Measurements from ENCODE around the gene CD40LG. TPM values are rescaled to one million over a fixed set of nuclear protein-coding genes. Genes with fewer than 3 reads are reported as not detected.

CD40LG gene
- not detected for total RNA-seq

GRCh38 chrX:136647677-136648360 lies at the start of gene CD40LG:
TSS of gene CD40LG (plus strand) at chrX:136648158. CDS start at chrX:136648249, 91 bp downstream.
- TF ChIP-seq, protein P1, sequence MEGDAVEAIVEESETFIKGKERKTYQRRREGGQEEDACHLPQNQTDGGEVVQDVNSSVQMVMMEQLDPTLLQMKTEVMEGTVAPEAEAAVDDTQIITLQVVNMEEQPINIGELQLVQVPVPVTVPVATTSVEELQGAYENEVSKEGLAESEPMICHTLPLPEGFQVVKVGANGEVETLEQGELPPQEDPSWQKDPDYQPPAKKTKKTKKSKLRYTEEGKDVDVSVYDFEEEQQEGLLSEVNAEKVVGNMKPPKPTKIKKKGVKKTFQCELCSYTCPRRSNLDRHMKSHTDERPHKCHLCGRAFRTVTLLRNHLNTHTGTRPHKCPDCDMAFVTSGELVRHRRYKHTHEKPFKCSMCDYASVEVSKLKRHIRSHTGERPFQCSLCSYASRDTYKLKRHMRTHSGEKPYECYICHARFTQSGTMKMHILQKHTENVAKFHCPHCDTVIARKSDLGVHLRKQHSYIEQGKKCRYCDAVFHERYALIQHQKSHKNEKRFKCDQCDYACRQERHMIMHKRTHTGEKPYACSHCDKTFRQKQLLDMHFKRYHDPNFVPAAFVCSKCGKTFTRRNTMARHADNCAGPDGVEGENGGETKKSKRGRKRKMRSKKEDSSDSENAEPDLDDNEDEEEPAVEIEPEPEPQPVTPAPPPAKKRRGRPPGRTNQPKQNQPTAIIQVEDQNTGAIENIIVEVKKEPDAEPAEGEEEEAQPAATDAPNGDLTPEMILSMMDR (IDR thresholded peaks at IDR 0.05): no peak
- no peak for TF ChIP-seq POLR2A (IDR thresholded peaks at IDR 0.05)
- no peak within 1 kb of the TSS for H3K4me3 ChIP-seq (replicated peaks in 1 of 3)
- no peaks in the 10 kb centered on the region for H3K27me3 ChIP-seq
- no peaks in the 10 kb centered on the region for H3K9me3 ChIP-seq
- no peak within 1 kb of the TSS for H3K27ac ChIP-seq
- 91 to 93% methylated on average over 10 of the region's 10 CpGs for WGBS, 2 donors
- H3K4me1 ChIP-seq: no peaks in the 10 kb centered on the region
- no peak for DNase-seq
- no peaks in the 10 kb centered on the region for H3K36me3 ChIP-seq
- intact Hi-C loops (cut with DNase I): no loop called here

DNA sequence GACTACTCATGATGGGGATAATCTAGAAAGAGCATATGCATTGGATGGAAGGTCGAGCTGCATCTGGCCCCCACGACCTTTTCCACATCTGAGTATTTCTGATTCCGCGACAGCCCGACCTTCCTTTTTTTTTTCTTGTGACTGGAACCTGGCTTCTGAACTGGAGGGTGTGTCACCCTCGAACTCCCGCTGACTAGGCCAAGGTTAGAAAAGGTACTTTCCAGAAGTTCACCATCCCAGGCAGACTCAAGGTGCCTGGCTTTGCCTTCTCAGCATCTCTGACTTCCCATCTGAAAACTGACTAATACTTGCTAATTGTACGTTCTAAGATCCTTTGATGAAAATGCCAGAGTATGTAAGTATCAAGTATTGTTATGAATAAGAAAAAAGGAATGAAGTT lies 49.3 kb upstream of the CD40LG start:
- WGBS, 2 donors: 78 to 79% methylated on average over 8 of the region's 8 CpGs

GRCh38 chrX:136600059-136600458 lies 47.9 kb upstream of the CD40LG start:
- Histone ChIP-seq H3K27me3 (no peaks in the 10 kb centered on the region), H3K4me3 (replicated peaks in 1 of 3) (no peak overlapping the region), H3K36me3 (no peaks in the 10 kb centered on the region), H3K9me3 (no peaks in the 10 kb centered on the region), H3K27ac (no peak overlapping the region), H3K4me1 (no peaks in the 10 kb centered on the region)
- intact Hi-C loops (cut with DNase I): no loop called here
- no peak for DNase-seq
- WGBS, 2 donors: 73 to 80% methylated on average over 1 of the region's 1 CpG
- no peak for TF ChIP-seq POLR2A (IDR thresholded peaks at IDR 0.05)
- TF ChIP-seq, protein P1 (IDR thresholded peaks at IDR 0.05): no peak

More for the DNA sequence above, 49.3 kb upstream of the CD40LG start:
- no peaks in the 10 kb centered on the region for H3K27me3 ChIP-seq
- intact Hi-C loops (cut with DNase I): no loop called here
- TF ChIP-seq, protein P1 (IDR thresholded peaks at IDR 0.05): no peak
- no peak for TF ChIP-seq POLR2A (IDR thresholded peaks at IDR 0.05)
- no peaks in the 10 kb centered on the region for H3K36me3 ChIP-seq
- no peaks in the 10 kb centered on the region for H3K9me3 ChIP-seq
- H3K4me3 ChIP-seq (replicated peaks in 1 of 3): no peak overlapping the region
- no peak overlapping the region for H3K27ac ChIP-seq
- no peak for DNase-seq
- H3K4me1 ChIP-seq: no peaks in the 10 kb centered on the region

GRCh38 chrX:136607236-136607635 lies 40.7 kb upstream of the CD40LG start:
- H3K36me3 ChIP-seq: no peaks in the 10 kb centered on the region
- WGBS, 2 donors: 54 to 78% methylated on average over 3 of the region's 3 CpGs
- H3K4me1 ChIP-seq: no peaks in the 10 kb centered on the region
- intact Hi-C loops (cut with DNase I): no loop called here
- TF ChIP-seq, protein P1 (IDR thresholded peaks at IDR 0.05): no peak
- no peak for TF ChIP-seq POLR2A (IDR thresholded peaks at IDR 0.05)
- H3K27ac ChIP-seq: no peak overlapping the region
- DNase-seq: no peak
- H3K27me3 ChIP-seq: no peaks in the 10 kb centered on the region
- H3K4me3 ChIP-seq (replicated peaks in 1 of 3): no peak overlapping the region
- H3K9me3 ChIP-seq: no peaks in the 10 kb centered on the region

- Histone ChIP-seq H3K9me3 (no peaks in the 10 kb centered on the region), H3K27ac (no peak overlapping the region), H3K4me3 (replicated peaks in 1 of 3) (no peak overlapping the region), H3K36me3 (no peaks in the 10 kb centered on the region), H3K4me1 (no peaks in the 10 kb centered on the region), H3K27me3 (no peaks in the 10 kb centered on the region)
- intact Hi-C loops (cut with DNase I): no loop called here
- DNase-seq: peak; percentile 7 to 8
- TF ChIP-seq, protein P1 (IDR thresholded peaks at IDR 0.05): peak in 1 of 6 experiments; percentile 16
- TF ChIP-seq POLR2A (IDR thresholded peaks at IDR 0.05): no peak
- WGBS, 2 donors: 44 to 61% methylated on average over 7 to 10 of the region's 10 CpGs
Observed at GRCh38 chrX:136608295-136608933, 39.5 kb upstream of the CD40LG start.
